OCI-LY7 (cell line): ENCODE results near the gene TRAF3.

ENCODE experiments used
- EZH2phosphoT487 ChIP-seq: fragments of 200-600 bp; sonication (generic); IDR thresholded peaks from 2 replicates; pipeline ENCODE4 v1.6.1; 2018; ENCODE audit warnings: low read depth, borderline replicate concordance, mild to moderate bottlenecking, mixed run types, antibody characterized with exemption, low read length, moderate library complexity, mixed read lengths
- TF ChIP-seq, protein P1 (sequence below): fragments of 200-600 bp; sonication (generic); conservative IDR thresholded peaks from 2 replicates; pipeline ENCODE4 v1.5.1; 2014; ENCODE audit warnings: mild to moderate bottlenecking, antibody characterized with exemption, low read length, moderate library complexity, mixed read lengths

DNA sequence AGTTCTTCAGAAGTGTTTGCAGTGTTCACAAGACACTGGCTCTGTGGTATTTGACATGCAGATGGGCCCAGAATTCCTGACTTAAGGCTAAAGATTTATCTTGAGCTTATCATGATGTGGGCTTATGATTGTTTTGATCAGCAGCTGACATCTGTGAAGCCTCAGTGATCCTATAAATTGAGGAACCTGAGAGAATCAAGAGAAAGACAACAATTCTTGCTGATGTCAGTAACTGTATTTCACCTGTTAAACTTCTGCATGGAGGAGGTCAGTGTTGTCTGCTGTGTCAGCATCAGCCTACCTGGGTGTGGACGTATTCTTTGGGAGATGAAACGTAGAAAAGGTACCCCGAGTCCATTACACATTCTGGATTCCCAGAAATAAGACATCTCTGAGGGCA, 33.3 kb downstream of the TRAF3 start:
- TF ChIP-seq, protein P1, sequence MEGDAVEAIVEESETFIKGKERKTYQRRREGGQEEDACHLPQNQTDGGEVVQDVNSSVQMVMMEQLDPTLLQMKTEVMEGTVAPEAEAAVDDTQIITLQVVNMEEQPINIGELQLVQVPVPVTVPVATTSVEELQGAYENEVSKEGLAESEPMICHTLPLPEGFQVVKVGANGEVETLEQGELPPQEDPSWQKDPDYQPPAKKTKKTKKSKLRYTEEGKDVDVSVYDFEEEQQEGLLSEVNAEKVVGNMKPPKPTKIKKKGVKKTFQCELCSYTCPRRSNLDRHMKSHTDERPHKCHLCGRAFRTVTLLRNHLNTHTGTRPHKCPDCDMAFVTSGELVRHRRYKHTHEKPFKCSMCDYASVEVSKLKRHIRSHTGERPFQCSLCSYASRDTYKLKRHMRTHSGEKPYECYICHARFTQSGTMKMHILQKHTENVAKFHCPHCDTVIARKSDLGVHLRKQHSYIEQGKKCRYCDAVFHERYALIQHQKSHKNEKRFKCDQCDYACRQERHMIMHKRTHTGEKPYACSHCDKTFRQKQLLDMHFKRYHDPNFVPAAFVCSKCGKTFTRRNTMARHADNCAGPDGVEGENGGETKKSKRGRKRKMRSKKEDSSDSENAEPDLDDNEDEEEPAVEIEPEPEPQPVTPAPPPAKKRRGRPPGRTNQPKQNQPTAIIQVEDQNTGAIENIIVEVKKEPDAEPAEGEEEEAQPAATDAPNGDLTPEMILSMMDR, result no peak
- no peak for TF ChIP-seq EZH2phosphoT487
